SH-SY5Y (cell line): ENCODE results near the gene LHX5.

Experiments
- GATA2 ChIP-seq: IDR thresholded peaks from 2 replicates; pipeline ENCODE4 v1.6.1; 2011; ENCODE audit warnings: mild to moderate bottlenecking, low read depth, low read length
- GATA3 ChIP-seq: IDR thresholded peaks from 2 replicates; pipeline ENCODE4 v1.6.1; 2011; ENCODE audit warnings: low read depth, mild to moderate bottlenecking, low read length, moderate library complexity

- no peak for TF ChIP-seq GATA2
- TF ChIP-seq GATA3 = no peak
Observed at GRCh38 chr12:113424915-113425823, 46.5 kb downstream of the LHX5 start.
